H4 (cell line): ENCODE results near the gene ZNF629. TPM values are rescaled to one million over a fixed set of nuclear protein-coding genes. Genes with fewer than 3 reads are reported as not detected.

Experiments
- DNase-seq: peaks from one replicate; pipeline ENCODE4 v3.0.0-alpha.2; 2015; ENCODE audit warnings: low spot score
- total RNA-seq: library from RNA; depleted of rRNA; stranded (reverse); fragments of >200 nt; shearing (Covaris generic); gene quantifications from 2 replicates; pipeline ENCODE4 v1.2.3, GENCODE V29; 2014

ZNF629 gene
- total RNA-seq, 1 experiment from 2014 or later: 10.7 TPM

GRCh38 chr16:30786115-30786935 is 680 bp downstream of the ZNF629 start:
- no peak for DNase-seq

DNA sequence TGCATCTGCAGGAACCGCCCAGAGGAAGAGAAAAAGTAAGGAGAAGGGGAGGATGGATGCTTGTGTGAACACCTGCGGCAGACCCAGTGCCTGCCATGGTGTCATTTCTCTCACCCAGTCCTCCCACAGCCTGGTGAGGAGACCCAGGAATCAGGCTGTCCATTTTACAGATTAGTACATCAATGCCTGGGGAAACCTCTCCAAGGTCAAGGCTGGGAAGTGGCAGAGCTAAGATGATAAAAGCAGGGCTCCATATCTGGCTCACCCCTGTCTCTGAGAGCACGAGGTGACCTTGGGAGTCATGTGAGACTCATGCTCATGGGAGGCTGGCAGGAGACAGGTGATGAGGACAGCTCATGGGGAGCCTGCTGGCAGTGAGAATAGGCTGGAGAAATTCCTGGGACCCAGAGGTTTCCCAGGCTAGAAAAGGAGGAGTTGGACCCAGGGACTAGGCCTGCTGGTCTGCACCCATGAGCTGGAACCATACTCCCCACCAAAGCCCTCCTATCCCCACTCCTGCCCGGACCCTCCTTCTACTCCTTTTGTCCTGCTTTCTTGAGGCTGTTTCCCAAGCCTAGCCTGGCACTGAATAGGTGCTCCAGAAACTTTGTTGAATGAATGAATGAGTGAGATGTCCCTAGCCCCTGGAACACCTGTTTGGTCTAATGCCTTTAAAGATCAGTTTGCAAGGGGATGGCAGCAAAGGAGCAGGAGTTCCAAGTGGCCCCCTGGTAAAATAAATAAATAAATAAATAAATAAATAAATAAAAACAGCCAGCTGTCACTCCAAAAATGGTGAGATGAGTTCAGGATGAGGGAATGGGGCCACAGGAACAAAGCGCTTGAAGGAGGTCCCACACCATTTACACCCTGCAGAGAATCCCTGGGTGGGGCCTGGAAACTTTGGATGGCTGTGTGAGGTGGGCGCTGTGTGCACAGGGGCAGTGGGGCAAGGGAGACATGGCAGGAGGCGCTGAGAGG is 1.6 kb downstream of the ZNF629 start:
- DNase-seq: no peak

- no peak for DNase-seq
Measured at GRCh38 chr16:30784215-30784614, 2.8 kb downstream of the ZNF629 start.

DNA sequence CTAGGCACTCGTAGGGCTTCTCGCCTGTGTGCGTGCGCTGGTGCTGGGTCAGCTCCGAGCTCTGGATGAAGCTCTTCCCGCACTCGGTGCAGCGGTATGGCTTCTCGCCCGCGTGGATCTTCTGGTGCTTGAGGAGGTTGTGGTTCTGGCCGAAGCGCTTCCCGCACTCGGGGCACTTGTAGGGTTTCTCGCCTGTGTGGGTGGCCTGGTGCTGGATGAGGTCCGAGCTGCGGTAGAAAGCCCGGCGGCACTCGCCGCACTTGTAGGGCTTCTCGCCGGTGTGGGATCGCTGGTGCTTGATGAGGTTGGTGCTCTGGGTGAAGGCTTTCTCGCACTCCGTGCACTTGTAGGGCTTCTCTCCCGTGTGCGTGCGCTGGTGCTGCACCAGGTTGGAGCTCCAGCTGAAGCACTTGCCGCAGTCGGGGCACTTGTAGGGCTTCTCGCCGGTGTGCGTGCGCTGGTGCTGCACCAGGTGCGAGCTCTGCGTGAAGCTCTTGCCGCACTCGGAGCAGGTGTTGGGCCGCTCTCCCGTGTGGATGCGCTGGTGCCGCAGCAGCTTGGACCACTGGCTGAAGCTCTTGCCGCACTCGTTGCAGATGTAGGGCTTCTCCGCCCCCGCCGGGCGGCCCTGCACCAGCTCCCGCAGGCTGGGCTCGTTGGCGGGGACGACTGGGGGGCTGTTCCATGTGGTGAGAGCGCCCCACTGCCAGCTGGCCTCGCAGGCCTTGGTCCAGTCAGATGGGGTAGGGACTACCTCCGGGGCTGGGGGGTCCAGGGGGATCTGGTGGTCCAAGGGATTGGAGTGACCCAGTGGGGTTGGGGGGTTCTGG is 3.5 kb downstream of the ZNF629 start:
- DNase-seq: no peak

DNA sequence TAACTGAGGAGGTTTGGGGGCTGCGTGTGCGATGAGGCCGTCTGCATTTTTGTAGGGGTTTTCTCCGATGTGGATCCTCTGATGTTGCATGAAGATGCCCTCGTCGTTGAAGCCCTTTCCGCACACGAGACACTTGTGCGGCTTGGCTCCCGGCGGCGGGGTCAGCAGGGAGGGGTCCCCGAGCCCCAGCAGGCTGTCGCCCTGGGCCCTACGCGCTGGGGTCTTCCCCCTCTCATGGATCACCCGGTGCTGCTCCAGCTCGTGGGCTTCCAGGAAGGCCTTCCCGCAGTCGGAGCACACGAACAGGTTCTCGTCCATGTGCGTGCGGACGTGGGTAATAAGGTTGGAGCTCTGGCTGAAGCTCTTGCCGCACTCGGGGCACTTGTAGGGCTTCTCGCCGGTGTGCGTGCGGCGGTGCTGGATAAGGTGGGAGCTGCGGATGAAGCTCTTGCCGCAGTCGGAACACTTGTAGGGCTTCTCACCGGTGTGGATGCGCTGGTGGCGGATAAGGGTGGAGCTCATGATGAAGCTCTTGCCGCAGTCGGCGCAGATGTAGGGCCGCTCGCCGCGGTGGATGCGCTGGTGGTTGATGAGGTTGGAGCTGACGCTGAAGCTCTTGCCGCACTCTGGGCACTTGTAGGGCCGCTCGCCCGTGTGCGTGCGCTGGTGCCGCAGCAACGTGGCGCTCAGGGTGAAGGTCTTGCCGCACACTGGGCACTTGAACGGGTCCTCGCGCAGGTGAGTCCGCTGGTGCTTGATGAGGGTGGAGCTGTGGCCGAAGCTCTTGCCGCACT is 4.3 kb downstream of the ZNF629 start:
- no peak for DNase-seq

GRCh38 chr16:30780549-30780948 is 6.5 kb downstream of the ZNF629 start:
- DNase-seq: no peak

- no peak for DNase-seq
Measured at GRCh38 chr16:30780021-30780420, 7.0 kb downstream of the ZNF629 start.

- DNase-seq: no peak
Measured at GRCh38 chr16:30779596-30779995, 7.4 kb downstream of the ZNF629 start.

- no peak for DNase-seq
Measured at GRCh38 chr16:30778549-30779244, 8.3 kb downstream of the ZNF629 start.

DNA sequence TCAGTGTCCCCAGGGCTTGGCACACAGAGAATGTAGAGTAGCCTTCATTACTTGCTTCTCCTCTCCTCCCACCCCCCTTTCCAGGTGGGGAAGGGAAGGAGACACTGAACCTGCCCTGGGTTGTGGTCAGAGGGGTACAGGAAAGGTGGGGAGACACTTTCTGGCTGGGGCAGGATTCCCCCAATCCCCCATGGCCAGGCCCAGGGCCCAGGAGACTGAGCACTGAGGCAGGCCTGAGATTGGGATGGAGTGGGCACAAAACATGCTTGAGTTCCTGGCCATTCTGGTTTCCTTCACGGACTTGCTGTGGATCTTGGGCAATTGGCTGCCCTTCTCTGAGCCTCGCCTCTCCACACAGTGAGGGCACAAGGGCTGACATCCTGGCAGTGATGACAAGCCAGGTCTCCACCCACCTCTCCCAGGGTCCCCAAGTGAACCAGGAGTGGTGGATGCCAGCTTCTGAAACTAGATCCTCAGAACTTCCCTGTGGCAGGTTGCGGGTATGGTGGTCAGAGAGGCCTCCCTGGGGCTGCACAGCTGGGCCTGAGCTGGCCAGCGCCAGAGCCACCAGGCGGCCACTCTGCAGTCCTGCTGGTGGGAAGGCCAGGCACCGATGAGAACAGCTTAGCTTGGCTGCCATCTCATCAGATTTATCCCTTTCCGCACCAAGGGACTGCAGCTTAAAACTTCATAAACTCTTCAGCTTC is 9.3 kb downstream of the ZNF629 start:
- DNase-seq: peak; percentile 39

- peak; percentile 83 for DNase-seq
Measured at GRCh38 chr16:30775392-30776188, 11.4 kb downstream of the ZNF629 start.

DNA sequence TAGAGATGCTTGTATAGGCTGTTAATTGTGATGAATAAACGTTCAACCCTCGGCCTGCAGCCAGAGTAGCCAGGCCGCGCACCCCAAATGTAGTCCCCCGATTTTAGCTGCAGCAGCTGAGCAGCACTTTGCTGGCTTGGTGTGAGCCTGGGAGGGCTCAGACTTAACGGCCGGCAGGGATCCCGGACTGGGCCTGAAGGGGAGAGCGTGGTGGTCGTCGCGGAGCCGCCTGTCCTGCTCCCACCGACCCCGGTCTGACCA is 11.9 kb downstream of the ZNF629 start:
- no peak for DNase-seq

- no peak for DNase-seq
Measured at GRCh38 chr16:30774367-30775130, 12.5 kb downstream of the ZNF629 start.

GRCh38 chr16:30773826-30774225 is 13.2 kb downstream of the ZNF629 start:
- DNase-seq: no peak

DNA sequence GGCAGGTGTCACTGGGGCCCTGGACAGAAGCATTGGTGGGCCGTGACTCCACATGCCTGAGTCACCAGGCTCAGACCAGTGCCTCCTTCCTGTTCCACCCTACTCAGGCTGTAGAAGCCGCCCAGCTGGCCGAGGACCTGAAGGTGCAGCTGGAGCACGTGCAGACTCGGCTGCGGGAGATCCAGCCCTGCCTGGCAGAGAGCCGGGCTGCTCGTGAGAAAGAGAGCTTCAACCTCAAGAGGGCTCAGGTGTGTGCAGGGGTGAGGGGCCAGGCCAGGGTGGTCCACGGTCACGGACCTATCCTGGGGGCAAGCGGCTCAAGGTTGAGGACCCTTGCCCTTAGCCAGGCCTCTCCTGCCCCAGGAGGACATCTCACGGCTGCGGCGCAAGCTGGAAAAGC is 15.3 kb downstream of the ZNF629 start:
- no peak for DNase-seq

DNA sequence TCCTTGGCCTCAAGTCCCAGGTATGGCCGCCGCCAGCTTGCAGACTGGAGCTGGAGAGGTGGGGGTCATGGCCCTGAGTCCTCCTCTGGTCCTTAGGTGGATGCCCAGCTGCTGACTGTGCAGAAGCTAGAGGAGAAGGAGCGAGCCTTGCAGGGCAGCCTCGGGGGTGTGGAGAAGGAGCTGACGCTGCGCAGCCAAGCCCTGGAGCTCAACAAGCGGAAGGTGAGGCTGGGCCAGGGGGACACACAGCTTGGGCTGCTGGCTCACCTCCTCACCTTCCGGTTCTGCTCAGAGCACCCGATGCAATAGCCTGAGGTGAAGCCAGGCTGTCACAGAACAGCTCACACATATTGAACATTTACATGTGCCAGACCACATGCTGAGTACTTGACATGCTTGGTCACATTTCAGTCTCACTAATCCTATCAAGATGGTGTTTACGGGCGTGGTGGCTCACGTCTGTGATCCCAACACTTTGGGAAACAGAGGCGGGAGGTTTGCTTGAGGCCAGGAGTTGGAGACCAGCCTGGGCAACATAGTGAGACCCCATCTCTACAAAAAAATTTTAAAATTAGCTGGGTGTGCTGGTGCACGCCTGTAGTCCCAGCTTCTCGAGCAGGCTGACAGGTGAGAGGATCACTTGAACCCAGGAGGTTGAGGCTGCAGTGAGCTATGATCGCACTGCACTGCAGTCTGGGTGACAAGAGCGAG is 17.5 kb downstream of the ZNF629 start:
- DNase-seq: no peak

GRCh38 chr16:30768583-30769181 is 18.3 kb downstream of the ZNF629 start:
- DNase-seq: no peak
